Erythroblast (primary cell): Measurements from ENCODE around the gene TLK1.

Experiments
- DNase-seq, 2 experiments: peaks; one replicate each; lab custom pipeline; 2025; lab: John Stamatoyannopoulos, UW
- GATA1 ChIP-seq: IDR thresholded peaks from 2 replicates; pipeline ENCODE4 v1.6.1; 2011; ENCODE audit warnings: low read depth, mild to moderate bottlenecking, control low read depth, low read length, moderate library complexity
- POLR2A ChIP-seq: IDR thresholded peaks from 2 replicates; pipeline ENCODE4 v1.6.1; 2011; ENCODE audit warnings: mild to moderate bottlenecking, low read length

TLK1 gene

GRCh38 chr2:170973492-170974303, 187.0 kb downstream of the TLK1 start:
- peak; percentile 87 to 94 for DNase-seq
- TF ChIP-seq POLR2A (no peak), GATA1 (no peak)

- TF ChIP-seq POLR2A (no peak), GATA1 (no peak)
- no peak for DNase-seq
Observed at GRCh38 chr2:170973225-170973491, 187.5 kb downstream of the TLK1 start.

GRCh38 chr2:170972296-170973224, 188.1 kb downstream of the TLK1 start:
- DNase-seq = peak; percentile 13 to 19
- TF ChIP-seq GATA1 (no peak), POLR2A (no peak)

- no peak for DNase-seq
- TF ChIP-seq POLR2A (no peak), GATA1 (no peak)
Observed at GRCh38 chr2:170971071-170971470, 189.6 kb downstream of the TLK1 start.

- no peak for TF ChIP-seq GATA1
- no peak for TF ChIP-seq POLR2A
- no peak for DNase-seq
Observed at GRCh38 chr2:170969872-170970496, 190.7 kb downstream of the TLK1 start.

GRCh38 chr2:170969030-170969429, 191.7 kb downstream of the TLK1 start:
- TF ChIP-seq GATA1 (no peak), POLR2A (no peak)
- DNase-seq = no peak

- DNase-seq = no peak
- TF ChIP-seq POLR2A = no peak
- no peak for TF ChIP-seq GATA1
Observed at GRCh38 chr2:170968205-170969003, 192.3 kb downstream of the TLK1 start.

- no peak for DNase-seq
- no peak for TF ChIP-seq POLR2A
- no peak for TF ChIP-seq GATA1
Observed at GRCh38 chr2:170967553-170967952, 193.1 kb downstream of the TLK1 start.

GRCh38 chr2:170966648-170967396, 193.9 kb downstream of the TLK1 start:
- TF ChIP-seq GATA1 (no peak), POLR2A (no peak)
- DNase-seq = peak; percentile 35 to 39

- TF ChIP-seq POLR2A = no peak
- TF ChIP-seq GATA1 = no peak
- DNase-seq = no peak
Observed at GRCh38 chr2:170965446-170966225, 195.1 kb downstream of the TLK1 start.

- no peak for DNase-seq
- TF ChIP-seq GATA1 (no peak), POLR2A (no peak)
Observed at GRCh38 chr2:170963386-170963785, 197.3 kb downstream of the TLK1 start.

GRCh38 chr2:170953941-170954340, 206.8 kb downstream of the TLK1 start:
- TF ChIP-seq GATA1 = no peak
- no peak for TF ChIP-seq POLR2A
- DNase-seq = no peak
